Naive B cell (primary cell): ENCODE results near the gene ADPRHL1. TPM values are rescaled to one million over a fixed set of nuclear protein-coding genes. Genes with fewer than 3 reads are reported as not detected.
"Not testable (repeated sequence)": the region's sequence is repeated elsewhere in the genome, so short reads cannot be mapped to it uniquely, and the experiment has no call there.

Experiments used
- ATAC-seq, 2 donors: fragments of 150-1000 bp; cut with Tn5 transposase; 2 replicates each; pipeline ENCODE4 v1.10.0; 2021; ENCODE audit warnings: low read depth in 2 of 2, mild to moderate bottlenecking in 2 of 2, moderate library complexity in 2 of 2
- DNase-seq: peaks from one replicate; pipeline ENCODE4 v3.0.0; 2022
- H3K27ac Mint-ChIP-seq, 6 donors: one replicate each; pipeline ENCODE4 v1.8.0; 2020 to 2022; ENCODE audit warnings: mild to moderate bottlenecking in 6 of 6, mixed read lengths in 6 of 6, moderate library complexity in 5 of 6, inconsistent platforms in 2 of 6
- H3K27me3 Mint-ChIP-seq, 3 donors: one replicate each; pipeline ENCODE4 v1.8.0; 2021 to 2022; ENCODE audit warnings: mixed read lengths in 3 of 3, mild to moderate bottlenecking in 1 of 3
- H3K36me3 Mint-ChIP-seq, 2 donors: one replicate each; pipeline ENCODE4 v1.8.0; 2020 to 2022; ENCODE audit warnings: mixed read lengths in 2 of 2, inconsistent platforms in 1 of 2, mild to moderate bottlenecking in 1 of 2
- H3K4me1 Mint-ChIP-seq, 3 donors: one replicate each; pipeline ENCODE4 v1.8.0; 2020 to 2022; ENCODE audit warnings: mixed read lengths in 3 of 3, inconsistent platforms in 1 of 3, mild to moderate bottlenecking in 1 of 3, moderate library complexity in 1 of 3
- H3K4me3 Mint-ChIP-seq, 8 donors: one replicate each; pipeline ENCODE4 v1.8.0; 2020 to 2022; ENCODE audit warnings: mild to moderate bottlenecking in 8 of 8, mixed read lengths in 8 of 8, moderate library complexity in 8 of 8, inconsistent platforms in 2 of 8
- H3K9me3 Mint-ChIP-seq, 7 donors: one replicate each; pipeline ENCODE4 v1.8.0; 2020 to 2022; ENCODE audit warnings: mixed read lengths in 7 of 7, mild to moderate bottlenecking in 5 of 7, inconsistent platforms in 2 of 7, moderate library complexity in 1 of 7
- polyA plus RNA-seq, 6 donors: library from polyadenylated mRNA; unstranded; fragments of 300-500 nt; fragmentation: Illumina TruSeq; gene quantifications; one replicate each; pipeline ENCODE4 v1.2.3, GENCODE V29; 2021; ENCODE audit warnings: low read depth in 6 of 6

The ADPRHL1 gene
- polyA plus RNA-seq, 6 donors from 2014 or later = 0.54 to 0.75 TPM; not detected in 4

GRCh38 chr13:113458253-113459065, 5.2 kb upstream of the ADPRHL1 start:
- no peak for ATAC-seq
- H3K27me3 Mint-ChIP-seq = no peaks in the 10 kb centered on the region
- H3K36me3 Mint-ChIP-seq = peaks cover 4 to 7% of the 10 kb centered on the region in 2 donors

DNA sequence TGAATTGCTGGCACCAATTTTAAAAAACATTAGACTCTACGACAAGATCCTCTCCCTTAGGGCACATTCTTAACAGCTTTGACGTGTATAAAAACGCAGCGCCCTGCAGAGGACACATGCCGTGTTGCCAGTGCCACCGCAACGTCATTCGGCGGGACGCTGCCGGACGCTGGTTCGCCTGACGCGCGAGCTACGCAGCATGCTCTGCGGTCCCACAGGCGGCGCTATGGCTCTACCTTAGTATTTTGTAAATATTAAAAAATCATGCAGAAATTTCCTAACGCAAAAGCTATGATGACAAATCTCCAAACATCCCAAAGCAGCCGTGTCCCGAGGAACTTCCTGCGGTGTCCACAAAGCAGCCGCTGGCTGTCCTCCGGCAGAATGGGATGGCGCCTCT, 4.2 kb upstream of the ADPRHL1 start:
- no peaks in the 10 kb centered on the region for H3K4me1 Mint-ChIP-seq
- H3K4me3 Mint-ChIP-seq = no peak overlapping the region
- ATAC-seq (no peak), DNase-seq (no peak)
- no peaks in the 10 kb centered on the region for H3K27me3 Mint-ChIP-seq
- H3K36me3 Mint-ChIP-seq = peaks cover 4 to 7% of the 10 kb centered on the region in 2 donors
- H3K9me3 Mint-ChIP-seq = no peaks in the 10 kb centered on the region
- H3K27ac Mint-ChIP-seq = no peak overlapping the region

More at GRCh38 chr13:113458253-113459065, 5.2 kb upstream of the ADPRHL1 start:
- Mint-ChIP-seq H3K4me3 (no peak overlapping the region), H3K27ac (no peak overlapping the region), H3K9me3 (no peaks in the 10 kb centered on the region), H3K4me1 (peaks cover 0 to 2% (median under 1%) of the 10 kb centered on the region in 3 donors)
- DNase-seq = no peak

DNA sequence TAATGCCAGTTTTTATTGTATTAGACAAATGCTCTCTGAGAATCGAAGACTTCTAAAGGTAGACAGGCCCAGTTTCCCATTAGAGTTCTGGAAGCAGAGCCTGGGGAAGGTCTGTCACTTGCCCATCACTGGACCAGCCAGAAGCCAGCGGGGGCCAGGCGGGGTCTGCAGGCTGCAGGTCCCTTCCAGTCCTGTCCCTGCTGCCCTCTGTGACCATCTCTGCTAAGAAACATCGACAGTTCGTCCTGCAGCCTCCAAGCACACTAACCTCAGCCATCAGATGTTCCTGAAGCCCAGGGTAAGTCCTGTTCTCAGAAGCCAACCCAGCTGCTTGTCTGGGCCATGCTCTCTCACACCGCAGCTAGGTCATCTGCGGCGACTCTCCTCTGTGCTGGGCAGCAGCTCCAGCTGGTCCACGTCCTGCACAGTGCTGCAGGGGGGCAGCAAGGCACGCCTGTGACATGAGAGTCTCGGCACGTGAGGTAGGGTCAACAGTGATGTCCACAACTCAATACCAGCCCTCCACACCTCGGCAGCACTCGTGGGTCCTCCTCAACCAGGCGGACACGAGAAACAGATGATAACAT, 2.9 kb upstream of the ADPRHL1 start:
- ATAC-seq (no peak), DNase-seq (no peak)
- H3K36me3 Mint-ChIP-seq = peaks cover 4 to 7% of the 10 kb centered on the region in 2 donors
- H3K4me1 Mint-ChIP-seq = no peaks in the 10 kb centered on the region
- no peaks in the 10 kb centered on the region for H3K27me3 Mint-ChIP-seq
- H3K4me3 Mint-ChIP-seq = no peak overlapping the region
- H3K9me3 Mint-ChIP-seq = no peaks in the 10 kb centered on the region
- H3K27ac Mint-ChIP-seq = no peak overlapping the region

DNA sequence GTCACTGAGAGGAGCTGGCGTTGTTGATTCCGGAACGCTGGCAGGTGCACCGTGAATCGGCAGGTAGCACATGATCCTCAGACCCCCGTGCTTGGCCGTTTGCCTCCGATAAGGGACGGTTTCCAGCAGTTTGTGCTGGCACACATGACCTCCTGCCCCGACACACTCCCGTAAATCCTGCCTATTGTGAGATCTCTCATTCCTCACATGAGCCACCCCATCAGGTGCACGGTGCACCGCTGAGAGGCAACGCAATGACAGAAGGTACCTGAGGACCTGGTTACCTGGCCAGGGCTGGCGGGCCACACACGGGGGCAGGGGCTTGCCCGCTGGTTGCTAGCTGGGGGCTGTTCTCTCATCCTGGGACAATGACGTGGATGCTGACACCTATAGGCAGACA, 2.1 kb upstream of the ADPRHL1 start:
- Mint-ChIP-seq H3K27me3 (no peaks in the 10 kb centered on the region), H3K4me3 (no peak overlapping the region), H3K27ac (no peak overlapping the region), H3K36me3 (peaks cover 4 to 7% of the 10 kb centered on the region in 2 donors), H3K9me3 (no peaks in the 10 kb centered on the region), H3K4me1 (peaks cover 0 to 3% (median 2%) of the 10 kb centered on the region in 3 donors)
- ATAC-seq (no peak), DNase-seq (no peak)

GRCh38 chr13:113454936-113455335, 1.6 kb upstream of the ADPRHL1 start:
- ATAC-seq (no peak), DNase-seq (no peak)
- Mint-ChIP-seq H3K27me3 (no peaks in the 10 kb centered on the region), H3K4me1 (peaks cover 0 to 6% (median 5%) of the 10 kb centered on the region in 3 donors), H3K27ac (no peak overlapping the region), H3K36me3 (peaks cover 3 to 4% of the 10 kb centered on the region in 2 donors), H3K9me3 (no peaks in the 10 kb centered on the region), H3K4me3 (no peak overlapping the region)

GRCh38 chr13:113452466-113452865, 822 bp downstream of the ADPRHL1 start:
- H3K4me1 Mint-ChIP-seq = peaks cover 0 to 6% (median 5%) of the 10 kb centered on the region in 3 donors
- H3K36me3 Mint-ChIP-seq = peaks cover 0 to 4% of the 10 kb centered on the region in 2 donors
- no peak overlapping the region for H3K27ac Mint-ChIP-seq
- DNase-seq (no peak), ATAC-seq (no peak)
- H3K9me3 Mint-ChIP-seq = no peaks in the 10 kb centered on the region
- no peak overlapping the region for H3K4me3 Mint-ChIP-seq
- no peaks in the 10 kb centered on the region for H3K27me3 Mint-ChIP-seq

- H3K36me3 Mint-ChIP-seq = peaks cover 0 to 4% of the 10 kb centered on the region in 2 donors
- H3K9me3 Mint-ChIP-seq = no peaks in the 10 kb centered on the region
- no peak for DNase-seq
- no peak for ATAC-seq
- no peaks in the 10 kb centered on the region for H3K27me3 Mint-ChIP-seq
- no peak overlapping the region for H3K27ac Mint-ChIP-seq
- H3K4me3 Mint-ChIP-seq = no peak overlapping the region
- H3K4me1 Mint-ChIP-seq = peaks cover 0 to 6% (median 5%) of the 10 kb centered on the region in 3 donors
Measured at GRCh38 chr13:113451951-113452421, 1.3 kb downstream of the ADPRHL1 start.

- not testable (repeated sequence) for H3K9me3 Mint-ChIP-seq
- peak overlapping the region in 2 of 8 donors; percentile 14 to 25 for H3K4me3 Mint-ChIP-seq
Measured at GRCh38 chr13:113450861-113451620, 2.2 kb downstream of the ADPRHL1 start.

DNA sequence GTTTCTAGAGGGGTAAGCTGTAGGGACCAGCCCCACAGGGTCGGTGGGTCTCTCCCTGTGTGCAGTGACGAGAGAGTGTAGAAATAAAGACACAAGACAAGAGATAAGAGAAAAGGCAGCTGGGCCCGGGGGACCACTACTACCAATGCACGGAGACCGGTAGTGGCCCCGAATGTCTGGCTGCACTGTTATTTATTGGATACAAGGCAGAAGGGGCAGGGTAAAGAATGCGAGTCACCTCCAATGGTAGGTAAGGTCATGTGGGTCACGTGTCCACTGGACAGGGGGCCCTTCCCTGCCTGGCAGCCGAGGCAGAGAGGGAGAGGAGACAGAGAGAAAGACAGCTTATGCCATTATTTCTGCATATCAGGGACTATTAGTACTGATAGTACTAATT, 2.9 kb downstream of the ADPRHL1 start:
- DNase-seq, H3K27me3 Mint-ChIP-seq, H3K36me3 Mint-ChIP-seq, H3K9me3 Mint-ChIP-seq, ATAC-seq: not testable (repeated sequence)
- Mint-ChIP-seq H3K27ac (peak overlapping the region in 3 of 6 donors; percentile 44 to 77 (median 63)), H3K4me3 (peak overlapping the region in 5 of 8 donors; percentile 14 to 61 (median 42)), H3K4me1 (peaks cover 11 to 14% (median 11%) of the 10 kb centered on the region in 3 donors)

More at GRCh38 chr13:113450861-113451620, 2.2 kb downstream of the ADPRHL1 start:
- not testable (repeated sequence) for ATAC-seq, DNase-seq, H3K36me3 Mint-ChIP-seq, H3K27me3 Mint-ChIP-seq
- Mint-ChIP-seq H3K27ac (peak overlapping the region in 3 of 6 donors; percentile 44 to 89 (median 63)), H3K4me1 (peaks cover 4 to 13% (median 7%) of the 10 kb centered on the region in 3 donors)

DNA sequence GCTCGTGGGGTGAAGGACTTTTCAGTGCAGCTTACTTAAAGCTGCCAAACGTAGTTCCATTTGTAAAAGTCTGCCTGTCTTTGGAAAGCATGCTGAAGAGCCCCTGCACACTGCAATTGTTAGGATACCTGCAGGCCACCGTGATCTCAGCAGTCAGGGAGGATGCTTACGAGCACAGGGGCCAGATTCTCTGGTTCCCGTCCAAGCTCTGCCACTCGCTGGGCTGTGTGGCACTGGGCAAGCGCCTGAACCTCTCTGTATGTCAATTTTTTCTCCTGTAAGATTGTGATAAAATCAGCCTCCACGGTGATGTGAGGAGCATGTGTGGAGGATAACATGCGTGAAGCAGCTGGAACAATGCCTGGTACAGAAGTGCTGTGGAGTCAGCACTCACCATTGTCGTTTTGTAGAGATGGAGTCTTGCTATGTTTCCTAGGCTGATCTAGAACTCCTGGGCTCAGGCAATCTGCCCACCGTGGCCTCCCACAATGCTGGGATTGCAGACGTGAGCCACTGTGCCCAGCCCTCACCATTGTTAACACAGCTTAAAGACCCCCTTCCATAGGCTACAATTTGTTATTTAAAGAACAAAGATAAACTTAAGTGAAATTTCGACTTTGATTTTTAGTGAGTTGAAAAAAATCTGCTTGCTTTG, 3.5 kb downstream of the ADPRHL1 start:
- no peak for DNase-seq
- H3K9me3 Mint-ChIP-seq = no peaks in the 10 kb centered on the region
- peak overlapping the region in 5 of 8 donors; percentile 14 to 61 (median 42) for H3K4me3 Mint-ChIP-seq
- ATAC-seq = no peak
- H3K4me1 Mint-ChIP-seq = peaks cover 11 to 14% (median 14%) of the 10 kb centered on the region in 3 donors
- peak overlapping the region in 1 of 6 donors; percentile 77 for H3K27ac Mint-ChIP-seq
- no peaks in the 10 kb centered on the region for H3K36me3 Mint-ChIP-seq
- peaks cover 0 to 3% (median 0%) of the 10 kb centered on the region in 3 donors for H3K27me3 Mint-ChIP-seq

DNA sequence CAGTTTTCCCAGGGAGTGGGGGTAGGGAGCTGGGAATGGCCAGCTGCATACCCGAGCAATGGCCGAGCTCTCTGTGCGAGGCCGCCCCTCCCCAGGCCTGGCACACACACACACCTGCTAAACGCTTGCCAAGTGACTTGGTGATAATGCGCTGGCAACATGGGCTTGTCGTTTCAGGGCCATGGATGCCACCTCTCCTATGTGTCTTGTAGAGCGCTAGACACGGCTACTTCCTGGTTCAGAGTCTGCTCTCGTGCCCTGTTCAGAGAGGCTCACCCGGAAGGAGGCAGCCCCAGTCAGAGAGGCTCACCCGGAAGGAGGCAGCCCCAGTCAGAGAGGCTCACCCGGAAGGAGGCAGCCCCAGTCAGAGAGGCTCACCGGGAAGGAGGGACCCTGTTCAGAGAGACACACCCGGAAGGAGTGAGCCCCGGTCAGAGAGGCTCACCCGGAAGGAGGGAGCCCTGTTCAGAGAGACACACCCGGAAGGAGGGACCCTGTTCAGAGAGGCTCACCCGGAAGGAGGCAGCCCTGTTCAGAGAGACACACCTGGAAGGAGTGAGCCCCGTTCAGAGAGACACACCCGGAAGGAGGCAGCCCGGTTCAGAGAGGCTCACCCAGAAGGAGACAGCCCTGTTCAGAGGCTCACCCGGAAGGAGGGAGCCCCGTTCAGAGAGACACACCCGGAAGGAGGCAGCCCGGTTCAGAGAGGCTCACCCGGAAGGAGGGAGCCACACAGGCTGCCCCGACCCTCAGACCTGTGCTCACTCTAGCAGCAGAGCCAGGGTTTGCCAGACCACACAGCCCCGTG, 4.2 kb downstream of the ADPRHL1 start:
- H3K27me3 Mint-ChIP-seq = peaks cover 0 to 3% (median 0%) of the 10 kb centered on the region in 3 donors
- DNase-seq (no peak), ATAC-seq (peak in 1 of 2 donors; percentile 16)
- peaks cover 11 to 14% (median 14%) of the 10 kb centered on the region in 3 donors for H3K4me1 Mint-ChIP-seq
- no peaks in the 10 kb centered on the region for H3K36me3 Mint-ChIP-seq
- peak overlapping the region in 1 of 8 donors; percentile 60 for H3K4me3 Mint-ChIP-seq
- H3K27ac Mint-ChIP-seq = peak overlapping the region in 3 of 6 donors; percentile 19 to 65 (median 33)
- no peaks in the 10 kb centered on the region for H3K9me3 Mint-ChIP-seq

DNA sequence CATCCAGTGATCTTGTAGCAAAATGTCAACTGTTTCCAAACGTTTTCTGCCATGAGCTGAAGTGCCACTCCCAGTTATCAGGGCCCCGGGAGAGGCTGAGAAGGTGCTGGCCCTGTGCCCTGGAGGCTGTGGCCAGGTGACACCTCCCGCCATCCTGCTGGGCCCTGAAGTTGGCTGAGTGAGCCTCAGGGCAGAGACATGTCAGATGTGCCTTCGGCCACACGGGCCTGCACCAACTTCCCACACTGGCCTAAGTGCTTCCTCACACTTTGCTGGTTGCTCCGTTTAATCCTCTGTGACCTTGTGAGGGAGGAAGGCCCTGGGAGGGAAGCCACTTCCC, 4.8 kb downstream of the ADPRHL1 start:
- H3K4me1 Mint-ChIP-seq = peaks cover 11 to 14% (median 14%) of the 10 kb centered on the region in 3 donors
- H3K27me3 Mint-ChIP-seq = peaks cover 0 to 3% (median 0%) of the 10 kb centered on the region in 3 donors
- no peak overlapping the region for H3K4me3 Mint-ChIP-seq
- H3K9me3 Mint-ChIP-seq = no peaks in the 10 kb centered on the region
- no peak for ATAC-seq
- no peak overlapping the region for H3K27ac Mint-ChIP-seq
- H3K36me3 Mint-ChIP-seq = no peaks in the 10 kb centered on the region
- no peak for DNase-seq
